GM19463 (cell line): ENCODE results near the gene GCK.
"Not testable (repeated sequence)": the region's sequence is repeated elsewhere in the genome, so short reads cannot be mapped to it uniquely, and the experiment has no call there.

ENCODE experiments used
- ATAC-seq: cut with Tn5 transposase; IDR thresholded peaks from one replicate; pipeline ENCODE4 v1.9.1; 2021; ENCODE audit warnings: mild to moderate bottlenecking, moderate library complexity; ENCODE audit not compliant: unreplicated experiment

The GCK gene

DNA sequence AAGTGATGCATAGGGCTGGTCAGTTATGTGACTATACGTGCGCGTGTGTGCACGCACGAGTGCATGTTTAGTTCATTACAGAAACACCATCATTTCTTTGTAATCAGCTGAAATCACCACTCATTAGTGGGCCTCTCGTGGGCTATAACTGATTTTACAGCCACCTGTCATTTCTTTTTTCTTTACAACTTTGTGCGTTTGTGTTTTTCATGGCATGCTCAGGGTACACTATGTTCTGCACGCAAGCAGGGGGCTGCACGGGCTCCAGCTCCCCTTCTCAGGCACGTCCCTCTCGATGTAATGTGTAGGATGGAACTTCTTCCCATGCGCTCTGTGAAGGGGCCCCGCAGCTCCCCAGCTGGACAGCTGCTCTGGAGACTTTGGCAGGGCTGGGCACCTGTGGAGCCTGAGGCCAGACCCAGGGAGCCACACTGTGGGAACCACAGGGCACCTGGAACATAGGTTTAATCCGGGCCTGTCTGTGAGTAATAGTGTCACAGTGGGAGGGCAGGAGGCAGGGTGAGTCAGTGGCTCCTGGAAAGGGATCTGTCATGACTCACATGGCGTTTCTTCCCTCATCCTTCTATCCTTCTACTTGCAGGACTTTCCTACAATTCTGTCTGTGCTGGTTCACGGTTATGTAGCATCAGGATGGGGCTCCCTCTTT is 4.9 kb downstream of the GCK start:
- no peak for ATAC-seq

DNA sequence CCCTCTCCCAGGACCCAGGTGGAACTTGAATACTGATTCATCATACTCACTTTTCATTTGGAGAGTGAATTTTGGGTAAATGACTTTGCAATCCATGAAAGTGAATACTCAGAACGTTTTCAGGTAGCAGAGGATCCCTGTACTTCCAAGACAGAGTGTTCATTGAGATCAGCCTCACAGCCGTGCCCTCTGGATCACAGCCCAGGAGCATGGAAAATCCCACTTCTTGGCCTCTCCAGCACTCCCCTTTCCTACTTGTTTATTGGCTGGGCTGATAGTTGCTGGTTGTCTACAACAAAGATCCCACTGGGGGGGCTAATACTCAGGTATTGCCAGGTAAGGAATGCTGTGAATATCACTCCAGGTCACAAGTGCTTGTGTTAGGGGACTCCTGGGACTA is 5.9 kb downstream of the GCK start:
- ATAC-seq, result no peak

DNA sequence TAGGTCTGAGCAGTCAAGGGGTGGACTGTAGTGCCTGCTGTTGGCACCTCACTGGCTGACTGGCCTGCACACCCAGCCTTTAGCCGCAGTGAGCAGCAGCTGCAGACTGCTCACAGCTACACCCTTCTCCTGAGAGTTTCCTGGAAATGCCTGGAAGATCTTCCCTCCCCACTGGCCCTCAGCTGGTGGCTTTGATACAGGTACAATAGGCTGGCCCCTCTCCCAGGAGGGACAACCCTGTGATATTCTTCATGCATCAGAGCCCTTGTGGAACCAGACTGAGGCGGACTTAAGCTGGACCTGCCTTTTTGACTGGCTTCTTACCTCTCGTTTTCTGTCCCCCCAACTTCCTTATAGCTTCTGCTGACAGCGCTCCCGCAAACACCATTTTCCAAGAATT is 6.4 kb downstream of the GCK start:
- ATAC-seq, result no peak

GRCh38 chr7:44180631-44181030 is 8.6 kb downstream of the GCK start:
- ATAC-seq, result no peak

DNA sequence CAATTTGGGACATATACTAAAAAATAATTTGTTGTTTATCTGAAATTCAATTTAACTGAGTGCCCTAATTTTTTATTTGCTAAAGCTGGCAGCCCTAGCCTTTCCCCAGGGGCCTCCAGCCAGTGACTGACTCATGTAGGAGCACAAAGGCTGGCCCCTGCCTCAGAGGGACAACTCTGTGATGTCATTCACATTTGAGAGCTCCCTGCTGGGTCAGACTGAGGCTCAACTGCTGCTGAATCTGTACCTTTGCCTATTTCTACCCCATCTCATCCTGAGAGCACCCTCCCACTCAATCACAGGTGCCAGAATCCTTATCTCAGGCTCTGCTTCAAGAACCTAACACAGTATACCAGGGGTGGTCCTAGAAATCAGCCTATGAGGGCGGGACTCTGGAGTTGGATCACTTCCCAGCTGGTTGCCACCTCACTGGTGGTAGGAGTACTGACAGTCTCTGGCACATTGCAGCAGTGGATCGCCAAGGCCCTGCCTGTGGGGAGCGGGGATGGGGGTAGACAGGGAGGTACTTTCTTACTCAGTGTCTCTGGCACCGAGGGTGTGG is 11.6 kb downstream of the GCK start:
- ATAC-seq, result no peak

GRCh38 chr7:44176486-44176885 is 12.8 kb downstream of the GCK start:
- no peak for ATAC-seq

DNA sequence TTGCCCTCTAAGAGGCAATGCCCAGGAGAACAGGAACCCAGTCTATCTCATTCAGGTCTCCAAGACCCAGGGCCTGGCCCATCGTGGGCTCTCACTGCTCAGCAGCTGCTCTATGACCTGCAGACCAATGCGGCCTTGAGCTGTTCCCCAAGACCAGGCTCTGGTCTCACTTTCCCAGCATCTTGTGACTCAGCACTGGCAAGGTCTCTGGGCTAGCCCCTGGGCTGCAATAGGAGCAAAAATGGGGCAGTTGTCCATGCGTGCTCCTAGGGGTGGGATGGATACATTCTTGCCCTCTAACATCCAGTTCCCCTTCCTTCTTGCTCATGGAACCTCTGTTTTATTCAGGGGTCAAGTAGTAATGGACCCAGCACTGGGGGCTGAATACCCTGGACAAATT is 13.5 kb downstream of the GCK start:
- ATAC-seq, result no peak

DNA sequence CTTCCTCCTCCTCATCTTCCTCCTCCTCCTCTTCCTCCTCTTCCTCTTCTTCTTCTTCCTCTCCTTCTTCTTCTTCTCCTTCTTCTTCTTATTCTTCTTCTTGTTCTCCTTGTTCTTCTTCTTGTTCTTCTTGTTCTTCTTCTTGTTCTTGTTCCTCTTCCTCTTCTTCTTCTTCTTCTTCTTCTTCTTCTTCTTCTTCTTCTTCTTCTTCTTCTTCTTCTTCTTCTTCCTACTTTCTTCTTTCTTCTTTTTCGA is 14.6 kb downstream of the GCK start:
- not testable (repeated sequence) for ATAC-seq

GRCh38 chr7:44173911-44174693 is 15.1 kb downstream of the GCK start:
- no peak for ATAC-seq

DNA sequence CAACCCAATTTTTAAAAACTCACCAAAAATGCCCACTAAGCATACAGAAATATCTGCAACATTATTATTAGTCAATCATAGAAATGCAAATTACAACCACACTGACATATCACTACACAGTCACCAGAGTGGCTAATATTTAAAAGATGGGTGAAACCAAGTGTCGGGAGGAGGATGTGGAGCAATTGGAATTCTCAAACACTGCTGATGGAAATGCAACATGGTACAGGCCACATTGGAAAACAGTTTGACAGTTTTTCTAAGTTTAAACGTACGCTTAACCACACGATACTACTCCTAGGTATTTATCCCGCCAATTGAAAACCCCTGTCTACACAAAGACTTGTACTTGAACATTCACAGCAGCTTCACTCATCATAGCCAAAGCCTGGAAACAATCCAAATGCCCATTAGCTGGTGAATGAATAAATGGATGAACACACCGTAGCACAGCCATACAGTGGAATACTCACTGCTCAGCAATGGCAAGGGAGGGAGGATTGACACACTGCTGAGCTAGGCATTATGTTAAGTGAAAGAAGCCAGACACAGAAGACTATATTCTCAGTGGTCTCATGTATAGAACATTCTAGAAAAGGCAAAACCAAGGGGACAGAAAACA is 16.3 kb downstream of the GCK start:
- ATAC-seq, result no peak

GRCh38 chr7:44172352-44172751 is 16.9 kb downstream of the GCK start:
- no peak for ATAC-seq

DNA sequence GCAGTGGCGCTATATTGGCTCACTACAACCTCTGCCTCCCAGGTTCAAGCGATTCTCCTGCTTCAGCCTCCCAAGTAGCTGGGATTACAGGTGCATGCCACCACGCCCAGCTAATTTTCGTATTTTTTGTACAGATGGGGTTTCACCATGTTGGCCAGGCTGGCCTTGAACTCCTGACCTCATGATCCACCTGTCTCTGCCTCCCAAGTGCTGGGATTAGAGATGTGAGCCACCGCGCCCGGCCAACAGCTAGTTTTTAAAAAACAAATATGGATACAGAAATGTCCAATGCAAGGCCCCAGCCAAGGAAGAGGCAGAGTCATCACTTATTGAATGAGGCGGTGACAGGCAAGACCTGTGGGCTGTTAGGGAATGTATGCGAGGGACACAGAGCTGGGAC is 17.3 kb downstream of the GCK start:
- not testable (repeated sequence) for ATAC-seq

DNA sequence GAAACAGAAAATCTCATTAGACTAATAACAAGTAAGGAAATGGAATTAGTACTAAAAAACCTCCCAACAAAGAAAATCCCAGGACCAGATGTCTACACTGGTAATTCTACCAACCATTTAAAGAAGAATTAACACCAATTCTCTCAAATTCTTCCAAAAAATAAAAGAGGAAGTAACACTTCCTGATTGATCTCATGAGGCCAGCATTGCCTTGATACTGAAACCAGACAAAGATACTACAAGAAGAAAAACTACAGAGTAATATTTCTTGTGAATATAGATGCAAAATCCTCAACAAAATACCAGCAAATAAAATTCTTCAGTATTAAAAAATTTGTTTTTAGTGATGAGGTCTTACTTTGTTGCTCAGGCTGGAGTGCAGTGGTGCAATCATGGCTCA is 21.3 kb downstream of the GCK start:
- no peak for ATAC-seq

GRCh38 chr7:44163591-44163990 is 25.6 kb downstream of the GCK start:
- ATAC-seq, result no peak

GRCh38 chr7:44162785-44163395 is 26.3 kb downstream of the GCK start:
- no peak for ATAC-seq

DNA sequence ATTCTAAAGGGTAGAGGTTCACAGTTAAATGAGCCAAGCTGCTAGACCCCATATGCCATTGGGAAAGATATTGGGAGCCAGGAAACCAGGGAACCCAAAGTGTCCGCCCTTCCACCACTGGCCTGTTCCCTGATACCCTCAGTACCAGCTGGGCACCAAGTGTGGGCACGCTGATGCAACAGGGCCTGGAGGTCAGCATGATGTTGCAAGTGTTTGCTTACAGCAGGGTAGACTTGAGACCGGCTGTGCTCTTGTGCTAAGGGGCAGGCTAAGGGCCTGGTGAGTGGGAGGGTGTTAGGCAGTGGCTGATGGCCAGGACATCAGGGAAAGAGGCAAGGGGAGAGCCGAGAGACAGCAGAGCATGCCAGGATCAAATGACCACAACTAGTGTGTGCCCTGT is 27.1 kb downstream of the GCK start:
- ATAC-seq, result no peak

GRCh38 chr7:44161371-44161770 is 27.9 kb downstream of the GCK start:
- no peak for ATAC-seq

- no peak for ATAC-seq
Observed at GRCh38 chr7:44159824-44160630, 29.2 kb downstream of the GCK start.

DNA sequence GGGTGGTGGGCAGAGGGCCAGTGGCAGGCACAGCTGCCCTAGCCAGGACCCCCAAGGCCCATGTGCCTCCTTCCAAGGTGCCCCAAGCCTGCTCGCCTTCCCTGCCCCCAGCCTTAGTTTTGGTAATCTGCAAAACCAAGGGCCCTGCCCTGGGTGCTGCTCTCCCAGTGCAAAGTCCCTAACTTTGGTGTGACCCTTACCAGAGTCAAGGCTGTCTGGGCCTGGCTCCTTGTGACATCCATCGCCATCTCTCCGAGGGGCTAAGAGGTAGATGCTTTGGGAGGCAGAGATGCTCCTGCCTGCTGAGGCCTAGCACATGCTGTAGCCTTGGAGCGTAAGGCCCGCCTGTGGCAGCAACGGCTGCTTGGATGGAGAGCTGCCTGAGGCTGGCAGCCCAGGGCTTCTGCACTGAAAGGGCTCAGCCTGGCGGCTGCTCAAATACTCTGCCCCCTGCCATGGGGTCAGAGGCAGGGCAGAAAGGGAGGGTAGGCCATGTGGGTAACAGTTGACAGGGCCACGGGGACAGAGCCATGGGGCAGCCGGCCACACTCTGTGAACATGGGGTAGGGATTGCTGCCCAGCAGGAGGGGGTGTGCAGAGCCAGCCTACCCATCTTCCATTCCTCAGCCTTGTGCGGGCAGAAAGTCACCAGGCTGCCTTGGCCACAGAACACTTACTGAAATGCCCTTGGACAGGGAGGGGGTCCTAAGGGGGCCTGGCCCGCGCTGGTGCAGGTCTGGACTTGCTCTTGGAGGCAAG is 30.2 kb downstream of the GCK start:
- no peak for ATAC-seq
